B cell (primary cell): ENCODE data around the gene EXOC1. TPM values are rescaled to one million over a fixed set of nuclear protein-coding genes. Genes with fewer than 3 reads are reported as not detected.
"Not testable (repeated sequence)": the region's sequence is repeated elsewhere in the genome, so short reads cannot be mapped to it uniquely, and the experiment has no call there.

Source experiments
- ATAC-seq: fragments of 200-7000 bp; cut with Tn5 transposase; one replicate; pipeline ENCODE4 v1.10.0; 2021; ENCODE audit warnings: low read depth, mild to moderate bottlenecking, moderate number of reproducible peaks, moderate library complexity
- CTCF ChIA-PET: fragments of 350-600 bp; sonication (Branson Sonifier 250); formaldehyde crosslinking; loops from one replicate; lab custom pipeline; 2021; ENCODE audit warnings: antibody characterized with exemption, inconsistent platforms; lab: Charles Lee
- POLR2A ChIA-PET: fragments of 350-600 bp; sonication (Branson Sonifier 250); formaldehyde crosslinking; loops from one replicate; lab custom pipeline; 2021; ENCODE audit warnings: antibody characterized with exemption; lab: Charles Lee
- DNase-seq: peaks from one replicate; pipeline ENCODE4 v3.0.0; 2013
- H2AFZ ChIP-seq: 2 replicates; pipeline ENCODE4 v1.6.1; 2012; ENCODE audit warnings: mild to moderate bottlenecking, low read depth, low read length; ENCODE audit not compliant: insufficient read depth, poor library complexity, severe bottlenecking
- H3K27ac ChIP-seq, 2 donors: 1 replicate in 1 of 2; 2 replicates in 1 of 2; pipeline ENCODE4 v1.5.1; 2012 to 2013; ENCODE audit warnings: low read length in 2 of 2, mild to moderate bottlenecking in 2 of 2, moderate library complexity in 1 of 2
- H3K27me3 ChIP-seq, 4 experiments: fragments of 200-600 bp in 1 of 4; sonication (generic) in 1 of 4; replicated peaks in 1 of 4; 1 replicate in 2 of 4; 2 replicates in 2 of 4; pipeline versions ENCODE4 v1.6.1 to v1.7.0; 2013 to 2016; ENCODE audit warnings: low read length in 3 of 4, mild to moderate bottlenecking in 2 of 4, mixed read lengths in 1 of 4, moderate library complexity in 1 of 4; ENCODE audit not compliant: insufficient read depth in 4 of 4, control insufficient read depth in 3 of 4; ENCODE audit errors: control extremely low read depth in 1 of 4
- H3K36me3 ChIP-seq, 2 experiments: replicated peaks in 1 of 2; 1 replicate in 1 of 2; 2 replicates in 1 of 2; pipeline versions ENCODE4 v1.6.1 to v1.7.1; 2013; ENCODE audit warnings: low read length in 1 of 2; ENCODE audit not compliant: insufficient read depth in 2 of 2, control insufficient read depth in 1 of 2; ENCODE audit errors: control extremely low read depth in 1 of 2, extremely low read depth in 1 of 2
- H3K4me1 ChIP-seq, 2 donors: fragments of 200-600 bp in 1 of 2; sonication (generic) in 1 of 2; 1 replicate in 1 of 2; 2 replicates in 1 of 2; pipeline versions ENCODE4 v1.5.1 to v1.6.1; 2013 to 2017; ENCODE audit warnings: low read length in 2 of 2; ENCODE audit not compliant: control insufficient read depth in 2 of 2, insufficient read depth in 2 of 2
- H3K4me2 ChIP-seq: replicated peaks from 2 replicates; pipeline ENCODE3; 2012; ENCODE audit warnings: mild to moderate bottlenecking, low read depth, low read length; ENCODE audit not compliant: poor library complexity, severe bottlenecking
- H3K4me3 ChIP-seq, 5 experiments: fragments of 200-600 bp in 1 of 5; sonication (generic) in 1 of 5; 1 replicate in 3 of 5; 2 replicates in 2 of 5; pipeline versions ENCODE4 v1.5.1 to v1.7.0; 2011 to 2016; ENCODE audit warnings: low read length in 4 of 5, mild to moderate bottlenecking in 4 of 5, low read depth in 2 of 5, control low read depth in 1 of 5, moderate library complexity in 1 of 5; ENCODE audit not compliant: insufficient read depth in 1 of 5; ENCODE audit errors: control extremely low read depth in 1 of 5, extremely low read depth in 1 of 5
- H3K79me2 ChIP-seq: fragments of 200-600 bp; sonication (generic); one replicate; pipeline ENCODE4 v1.6.0; 2016; ENCODE audit warnings: low read length; ENCODE audit not compliant: control insufficient read depth, insufficient read depth
- H3K9ac ChIP-seq: fragments of 200-600 bp; sonication (generic); 2 replicates; pipeline ENCODE4 v1.6.1; 2017; ENCODE audit warnings: mild to moderate bottlenecking, low read length, moderate library complexity
- H3K9me3 ChIP-seq, 3 donors: one replicate each; pipeline versions ENCODE4 v1.6.1 to v1.7.1; 2013; ENCODE audit warnings: low read length in 2 of 3; ENCODE audit not compliant: control insufficient read depth in 2 of 3, insufficient read depth in 1 of 3; ENCODE audit errors: control extremely low read depth in 1 of 3
- H4K20me1 ChIP-seq: 2 replicates; pipeline ENCODE4 v1.6.0; 2012; ENCODE audit warnings: mild to moderate bottlenecking, low read length; ENCODE audit not compliant: insufficient read depth, control insufficient read depth, poor library complexity, severe bottlenecking
- H3K27ac Mint-ChIP-seq: one replicate; pipeline ENCODE4 v1.8.0; 2021; ENCODE audit warnings: mixed read lengths
- H3K27me3 Mint-ChIP-seq: one replicate; pipeline ENCODE4 v1.8.0; 2021; ENCODE audit warnings: mixed read lengths
- H3K4me1 Mint-ChIP-seq: one replicate; pipeline ENCODE4 v1.8.0; 2021; ENCODE audit warnings: mixed read lengths
- H3K4me3 Mint-ChIP-seq: one replicate; pipeline ENCODE4 v1.8.0; 2021; ENCODE audit warnings: mixed read lengths
- H3K9me3 Mint-ChIP-seq: one replicate; pipeline ENCODE4 v1.8.0; 2022; ENCODE audit warnings: mixed read lengths; ENCODE audit not compliant: insufficient read depth
- CTCF ChIP-seq: fragments of 200-600 bp; IDR thresholded peaks from one replicate; pipeline ENCODE4 v1.8.0; 2022; ENCODE audit warnings: antibody characterized with exemption, mild to moderate bottlenecking
- EZH2 ChIP-seq: IDR thresholded peaks from 2 replicates; pipeline ENCODE4 v1.6.1; 2012; ENCODE audit warnings: borderline replicate concordance, low read depth, mild to moderate bottlenecking, moderate library complexity, low read length; ENCODE audit not compliant: insufficient read depth, poor library complexity, severe bottlenecking
- WGBS: methylation state at CpG from one replicate; pipeline ENCODE4 v1.1.5; 2013; ENCODE audit warnings: missing lambda C conversion rate; ENCODE audit not compliant: insufficient coverage; 5-methylcytosine and 5-hydroxymethylcytosine counted together
- intact Hi-C: fragments of 100-400 bp; cut with micrococcal nuclease; formaldehyde crosslinking; loops from one replicate; pipeline ENCODE4 v1.10.0; 2022
- polyA plus RNA-seq: library from polyadenylated mRNA; depleted of rRNA; stranded (reverse); fragments of >200 nt; gene quantifications from 2 replicates; pipeline ENCODE4 v1.2.3, GENCODE V29; 2012
- total RNA-seq, 2 donors: library from RNA; stranded (reverse); fragments of 120-200 nt in 1 of 2; gene quantifications; 1 replicate in 1 of 2; 2 replicates in 1 of 2; pipeline versions ENCODE4 v1.2.3 to v1.2.4, GENCODE V29; 2013 to 2022

EXOC1 gene
- total and polyA plus RNA-seq, 2 donors (not counting 1 experiment from before 2014, with no cell fraction given), result 10.0 to 42.5 TPM

- no peak for TF ChIP-seq EZH2
- no peak for TF ChIP-seq CTCF
- Mint-ChIP-seq H3K27ac (no peak overlapping the region), H3K4me1 (peaks cover 9% of the 10 kb centered on the region), H3K27me3 (no peaks in the 10 kb centered on the region), H3K9me3 (peaks cover 3% of the 10 kb centered on the region), H3K4me3 (no peak overlapping the region)
- peaks cover 1 to 5% (median 5%) of the 10 kb centered on the region in 3 donors for H3K9me3 ChIP-seq
- H3K4me2 ChIP-seq, result no peak overlapping the region
- no peak overlapping the region for H3K9ac ChIP-seq
- H4K20me1 ChIP-seq, result no peaks in the 10 kb centered on the region
- H3K27ac ChIP-seq, result no peak overlapping the region
- CTCF ChIA-PET, result interaction anchor here (1.1 to 1.8 kb wide), 2 partner anchors 9 to 16 kb away, joined by 3 to 5 read pairs; partner anchors contain the start of gene CEP135
- no peak for ATAC-seq
- no peak overlapping the region for H3K4me3 ChIP-seq
- no peaks in the 10 kb centered on the region for H3K79me2 ChIP-seq
- intact Hi-C loops, result no loop called here
- POLR2A ChIA-PET, result no interaction called here
- no peaks in the 10 kb centered on the region for H3K36me3 ChIP-seq
- 100% methylated on average over 2 of the region's 3 CpGs for WGBS
- no peak overlapping the region for H2AFZ ChIP-seq
- DNase-seq, result no peak
- H3K27me3 ChIP-seq, result no peaks in the 10 kb centered on the region
- no peaks in the 10 kb centered on the region for H3K4me1 ChIP-seq
Measured at GRCh38 chr4:55932511-55932910, 79.1 kb downstream of the EXOC1 start.

- Mint-ChIP-seq H3K4me1 (peaks cover 13% of the 10 kb centered on the region), H3K4me3 (no peak overlapping the region), H3K9me3 (peaks cover 8% of the 10 kb centered on the region), H3K27ac (no peak overlapping the region), H3K27me3 (no peaks in the 10 kb centered on the region)
- Histone ChIP-seq H3K9ac (no peak overlapping the region), H2AFZ (no peak overlapping the region), H3K36me3 (peaks cover 0 to 6% of the 10 kb centered on the region in 2 experiments), H4K20me1 (no peaks in the 10 kb centered on the region), H3K4me2 (no peak overlapping the region), H3K4me1 (peaks cover 5 to 6% of the 10 kb centered on the region in 2 donors), H3K9me3 (peaks cover 1 to 8% (median 7%) of the 10 kb centered on the region in 3 donors), H3K4me3 (no peak overlapping the region), H3K79me2 (no peaks in the 10 kb centered on the region), H3K27me3 (no peaks in the 10 kb centered on the region), H3K27ac (no peak overlapping the region)
- DNase-seq (no peak), ATAC-seq (no peak)
- WGBS, result 100% methylated on average over 2 of the region's 2 CpGs
- TF ChIP-seq EZH2, result no peak
- no peak for TF ChIP-seq CTCF
- ChIA-PET POLR2A (interaction anchor here (1.1 kb wide), 1 partner anchor 15 kb away, joined by 3 read pairs; the partner anchor contains the start of gene CEP135), CTCF (interaction anchor here (1.1 to 1.8 kb wide), 3 partner anchors 8 to 66 kb away, joined by 3 to 5 read pairs (median 5); partner anchors contain the start of gene CEP135)
- intact Hi-C loops, result no loop called here
Measured at GRCh38 chr4:55933611-55934010, 80.2 kb downstream of the EXOC1 start.

- ATAC-seq, H4K20me1 ChIP-seq, H2AFZ ChIP-seq, POLR2A ChIA-PET, H3K79me2 ChIP-seq, H3K27ac ChIP-seq, H3K27ac Mint-ChIP-seq, H3K4me2 ChIP-seq, H3K4me3 ChIP-seq, intact Hi-C loops, CTCF ChIA-PET, H3K9ac ChIP-seq, H3K4me3 Mint-ChIP-seq, H3K27me3 ChIP-seq, H3K27me3 Mint-ChIP-seq, DNase-seq: not testable (repeated sequence)
- Histone ChIP-seq H3K9me3 (peaks cover 1 to 10% (median 7%) of the 10 kb centered on the region in 3 donors), H3K36me3 (peaks cover 0 to 11% of the 10 kb centered on the region in 2 experiments), H3K4me1 (peaks cover 11 to 12% of the 10 kb centered on the region in 2 donors)
- WGBS, result no CpG with 5 or more reads among the region's 6 CpGs
- Mint-ChIP-seq H3K9me3 (peaks cover 13% of the 10 kb centered on the region), H3K4me1 (peaks cover 15% of the 10 kb centered on the region)
Measured at GRCh38 chr4:55935907-55936306, 82.5 kb downstream of the EXOC1 start.
